OCI-LY7 (cell line): ENCODE data around the gene PEX11B. TPM values are rescaled to one million over a fixed set of nuclear protein-coding genes. Genes with fewer than 3 reads are reported as not detected.

Experiments
- BruUV-seq: library from RNA; stranded (reverse); fragments of 400-500 nt; replicated peaks from 2 replicates; lab custom pipeline; 2021; lab: Mats Ljungman, UMichigan
- CTCF ChIA-PET: fragments of 300-600 bp; sonication (Branson Sonifier 250); formaldehyde crosslinking; loops from one replicate; lab custom pipeline; 2022; ENCODE audit warnings: antibody characterized with exemption; ENCODE audit not compliant: unreplicated experiment; lab: Charles Lee
- POLR2A ChIA-PET: fragments of 300-600 bp; sonication (Branson Sonifier 250); formaldehyde crosslinking; loops from one replicate; lab custom pipeline; 2022; ENCODE audit warnings: antibody characterized with exemption; lab: Charles Lee
- DNase-seq: peaks from one replicate; pipeline ENCODE4 v3.0.0-alpha.2; 2015; ENCODE audit warnings: low spot score
- H2AFZ ChIP-seq: fragments of 200-600 bp; sonication (generic), shearing (Covaris generic); 2 replicates; pipeline ENCODE4 v1.6.1; 2014; ENCODE audit warnings: mild to moderate bottlenecking, antibody characterized with exemption, low read length, moderate library complexity
- H3K27ac ChIP-seq: fragments of 200-600 bp; sonication (generic); 2 replicates; pipeline ENCODE4 v1.5.1; 2014; ENCODE audit warnings: mixed run types, low read depth, mild to moderate bottlenecking, moderate library complexity, low read length, inconsistent platforms; ENCODE audit not compliant: poor library complexity, severe bottlenecking
- H3K36me3 ChIP-seq: fragments of 200-600 bp; sonication (generic); 2 replicates; pipeline ENCODE4 v1.6.1; 2014; ENCODE audit warnings: mild to moderate bottlenecking, antibody characterized with exemption, low read length, moderate library complexity, mixed read lengths; ENCODE audit not compliant: insufficient read depth
- H3K4me1 ChIP-seq: fragments of 200-600 bp; sonication (generic); 2 replicates; pipeline ENCODE4 v1.5.1; 2014; ENCODE audit warnings: mild to moderate bottlenecking, low read length; ENCODE audit not compliant: insufficient read depth, poor library complexity, severe bottlenecking
- H3K4me2 ChIP-seq: fragments of 200-600 bp; sonication (generic); 2 replicates; pipeline ENCODE4 v1.6.1; 2014; ENCODE audit warnings: mild to moderate bottlenecking, low read length
- H3K4me3 ChIP-seq: fragments of 200-600 bp; sonication (generic); 2 replicates; pipeline ENCODE4 v1.5.1; 2014; ENCODE audit warnings: mild to moderate bottlenecking, low read depth, low read length; ENCODE audit not compliant: poor library complexity, severe bottlenecking
- H3K79me2 ChIP-seq: fragments of 200-600 bp; sonication (generic); 2 replicates; pipeline ENCODE4 v1.6.1; 2016; ENCODE audit warnings: low read depth, mild to moderate bottlenecking, low read length, moderate library complexity, mixed read lengths; ENCODE audit not compliant: insufficient read depth
- H3K9me2 ChIP-seq: fragments of 200-600 bp; sonication (generic); 2 replicates; pipeline ENCODE4 v1.6.1; 2016; ENCODE audit warnings: mild to moderate bottlenecking, low read length, mixed read lengths; ENCODE audit not compliant: insufficient read depth
- H3K9me3 ChIP-seq: fragments of 200-600 bp; sonication (generic); 2 replicates; pipeline ENCODE4 v1.6.1; 2014; ENCODE audit warnings: mild to moderate bottlenecking, mixed run types, low read length, mixed read lengths
- H4K20me1 ChIP-seq: fragments of 200-600 bp; sonication (generic); 2 replicates; pipeline ENCODE4 v1.6.1; 2014; ENCODE audit warnings: mild to moderate bottlenecking, antibody characterized with exemption, low read length, moderate library complexity, mixed read lengths; ENCODE audit not compliant: insufficient read depth
- EZH2phosphoT487 ChIP-seq: fragments of 200-600 bp; sonication (generic); IDR thresholded peaks from 2 replicates; pipeline ENCODE4 v1.6.1; 2018; ENCODE audit warnings: low read depth, borderline replicate concordance, mild to moderate bottlenecking, mixed run types, antibody characterized with exemption, low read length, moderate library complexity, mixed read lengths
- intact Hi-C: fragments of 100-400 bp; cut with micrococcal nuclease; formaldehyde crosslinking; loops from one replicate; pipeline ENCODE4 v1.10.0; 2022; ENCODE audit not compliant: unreplicated experiment
- total RNA-seq, 2 experiments: library from RNA; depleted of rRNA in 1 of 2; stranded (reverse); fragments of >200 nt in 1 of 2; shearing (Covaris generic) in 1 of 2; gene quantifications; 2 replicates each; pipeline ENCODE4 v1.2.3, GENCODE V29; 2014 to 2022
- TF ChIP-seq, protein P1 (sequence below): fragments of 200-600 bp; sonication (generic); conservative IDR thresholded peaks from 2 replicates; pipeline ENCODE4 v1.5.1; 2014; ENCODE audit warnings: mild to moderate bottlenecking, antibody characterized with exemption, low read length, moderate library complexity, mixed read lengths

The PEX11B gene
- total RNA-seq, 2 experiments from 2014 or later = 18.2 to 32.9 TPM

DNA sequence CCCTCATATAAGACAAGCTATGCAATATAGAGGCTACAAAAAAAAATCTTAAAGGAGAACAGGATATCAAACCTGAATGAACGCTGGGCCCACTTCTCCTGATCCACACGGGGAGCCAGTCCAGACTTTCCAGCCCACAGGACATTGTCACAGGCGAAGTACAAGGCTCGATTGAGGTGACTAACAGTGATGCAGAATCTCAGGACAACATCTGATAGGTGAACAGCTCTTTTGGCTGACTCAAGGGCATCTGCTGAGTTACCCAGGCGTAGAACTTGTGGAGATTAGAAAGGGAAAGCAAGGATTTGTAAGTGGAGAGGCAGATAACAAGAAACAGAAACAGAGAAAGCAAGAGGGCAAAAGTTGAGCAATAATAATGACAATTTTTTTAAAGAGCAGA lies 1.8 kb downstream of the PEX11B start:
- intact Hi-C loops = no loop called here
- Histone ChIP-seq H3K4me3 (no peak overlapping the region), H3K27ac (no peak overlapping the region), H3K4me1 (peaks cover 22% of the 10 kb centered on the region), H3K79me2 (no peaks in the 10 kb centered on the region), H4K20me1 (no peaks in the 10 kb centered on the region), H3K36me3 (peaks cover 27% of the 10 kb centered on the region; the same call in 1 of the 2 replicates), H3K9me2 (no peaks in the 10 kb centered on the region), H3K9me3 (no peaks in the 10 kb centered on the region), H2AFZ (no peak overlapping the region), H3K4me2 (no peak overlapping the region)
- ChIA-PET CTCF (interaction anchor here (0.8 kb wide), 1 partner anchor 25 kb away, joined by 3 read pairs; no protein-coding TSS in a partner anchor), POLR2A (interaction anchor here (1.1 kb wide), 1 partner anchor 57 kb away, joined by 4 read pairs; the partner anchor contains the start of gene PIAS3)
- no TSS peak for BruUV-seq
- no peak for TF ChIP-seq EZH2phosphoT487
- TF ChIP-seq, protein P1, sequence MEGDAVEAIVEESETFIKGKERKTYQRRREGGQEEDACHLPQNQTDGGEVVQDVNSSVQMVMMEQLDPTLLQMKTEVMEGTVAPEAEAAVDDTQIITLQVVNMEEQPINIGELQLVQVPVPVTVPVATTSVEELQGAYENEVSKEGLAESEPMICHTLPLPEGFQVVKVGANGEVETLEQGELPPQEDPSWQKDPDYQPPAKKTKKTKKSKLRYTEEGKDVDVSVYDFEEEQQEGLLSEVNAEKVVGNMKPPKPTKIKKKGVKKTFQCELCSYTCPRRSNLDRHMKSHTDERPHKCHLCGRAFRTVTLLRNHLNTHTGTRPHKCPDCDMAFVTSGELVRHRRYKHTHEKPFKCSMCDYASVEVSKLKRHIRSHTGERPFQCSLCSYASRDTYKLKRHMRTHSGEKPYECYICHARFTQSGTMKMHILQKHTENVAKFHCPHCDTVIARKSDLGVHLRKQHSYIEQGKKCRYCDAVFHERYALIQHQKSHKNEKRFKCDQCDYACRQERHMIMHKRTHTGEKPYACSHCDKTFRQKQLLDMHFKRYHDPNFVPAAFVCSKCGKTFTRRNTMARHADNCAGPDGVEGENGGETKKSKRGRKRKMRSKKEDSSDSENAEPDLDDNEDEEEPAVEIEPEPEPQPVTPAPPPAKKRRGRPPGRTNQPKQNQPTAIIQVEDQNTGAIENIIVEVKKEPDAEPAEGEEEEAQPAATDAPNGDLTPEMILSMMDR = no peak
- no peak for DNase-seq

DNA sequence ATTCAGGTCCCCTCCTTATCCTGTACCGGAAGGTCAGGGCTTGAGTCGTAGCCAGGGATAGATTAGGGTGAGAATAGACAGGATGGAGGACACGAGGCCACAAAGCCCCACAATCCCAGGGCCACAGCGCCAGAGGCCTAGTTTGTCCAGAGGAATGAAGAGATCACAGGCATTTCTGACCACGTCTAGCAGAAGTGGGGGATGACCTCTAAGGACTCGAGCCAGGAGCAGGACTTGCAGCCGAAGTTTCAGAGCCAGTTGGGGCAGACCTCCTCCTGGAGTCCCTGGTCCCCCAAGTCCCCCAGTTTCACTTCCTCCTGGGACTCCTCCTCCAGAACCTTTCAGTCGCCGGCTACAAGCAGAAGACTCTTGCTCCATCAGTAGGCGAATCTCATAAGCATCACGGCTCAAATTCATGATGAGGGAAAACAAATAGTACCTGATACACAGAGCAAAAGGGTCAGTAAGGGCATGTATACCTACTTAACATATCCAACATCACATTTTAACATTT lies 6.3 kb downstream of the PEX11B start:
- TF ChIP-seq EZH2phosphoT487 = no peak
- TF ChIP-seq, protein P1 = no peak
- intact Hi-C loops = no loop called here
- Histone ChIP-seq H3K4me2 (no peak overlapping the region), H3K36me3 (peaks cover 34% of the 10 kb centered on the region; the same call in 1 of the 2 replicates), H3K9me3 (no peaks in the 10 kb centered on the region), H3K9me2 (no peaks in the 10 kb centered on the region), H2AFZ (no peak overlapping the region), H3K4me3 (no peak overlapping the region), H3K4me1 (peaks cover 6% of the 10 kb centered on the region), H3K79me2 (no peaks in the 10 kb centered on the region), H3K27ac (no peak overlapping the region), H4K20me1 (no peaks in the 10 kb centered on the region)
- CTCF ChIA-PET = no interaction called here
- POLR2A ChIA-PET = no interaction called here
- no TSS peak for BruUV-seq
- no peak for DNase-seq

DNA sequence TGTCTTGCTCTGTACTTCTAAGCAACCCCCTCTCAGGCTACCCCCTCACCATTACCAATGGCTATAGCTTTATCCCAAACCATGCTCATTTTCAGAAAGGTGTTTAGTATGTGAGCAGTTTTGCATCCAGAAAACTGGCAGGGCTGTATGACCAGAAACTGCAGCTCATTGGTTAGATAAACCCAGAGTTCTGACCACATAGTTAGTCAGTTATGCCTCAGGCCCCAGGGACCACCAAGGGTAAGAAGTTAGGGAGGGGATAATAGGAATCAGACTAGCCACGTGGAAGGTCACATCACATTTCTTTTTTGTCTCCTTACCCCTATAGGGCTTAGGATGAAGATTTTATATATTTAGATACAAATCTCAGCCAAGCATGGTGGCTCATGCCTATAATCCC lies 9.9 kb downstream of the PEX11B start:
- no peaks in the 10 kb centered on the region for H3K9me2 ChIP-seq
- no peak overlapping the region for H2AFZ ChIP-seq
- no peaks in the 10 kb centered on the region for H3K79me2 ChIP-seq
- H3K36me3 ChIP-seq = peaks cover 24% of the 10 kb centered on the region; the same call in 1 of the 2 replicates
- no peak for DNase-seq
- no peaks in the 10 kb centered on the region for H3K9me3 ChIP-seq
- H4K20me1 ChIP-seq = no peaks in the 10 kb centered on the region
- no peak overlapping the region for H3K27ac ChIP-seq
- no TSS peak for BruUV-seq
- H3K4me3 ChIP-seq = no peak overlapping the region
- no peak for TF ChIP-seq EZH2phosphoT487
- TF ChIP-seq, protein P1 = no peak
- H3K4me2 ChIP-seq = no peak overlapping the region
- CTCF ChIA-PET = no interaction called here
- intact Hi-C loops = no loop called here
- peaks cover 6% of the 10 kb centered on the region for H3K4me1 ChIP-seq
- POLR2A ChIA-PET = interaction anchor here (0.5 to 1.4 kb wide), 3 partner anchors 19 to 150 kb away, joined by 4 to 5 read pairs (median 4); partner anchors contain the start of gene RBM8A
